Choroid plexus epithelial cell (primary cell): ENCODE measurements around the gene PPP1R9A.

ENCODE experiments used
- DNase-seq: peaks from one replicate; pipeline ENCODE4 v3.0.0-alpha.2; 2010; ENCODE audit warnings: low read depth
- H3K4me3 ChIP-seq: 2 replicates; pipeline ENCODE4 v1.5.1; 2011; ENCODE audit warnings: low read depth, mild to moderate bottlenecking, control low read depth, low read length, moderate library complexity
- CTCF ChIP-seq: conservative IDR thresholded peaks from 2 replicates; pipeline ENCODE4 v1.5.1; 2011; ENCODE audit warnings: low read depth, mild to moderate bottlenecking, control low read depth, inconsistent platforms, low read length, moderate library complexity

The PPP1R9A gene

GRCh38 chr7:95102662-95103061, 195.3 kb downstream of the PPP1R9A start:
- peak; percentile 29 for DNase-seq
- no peak for TF ChIP-seq CTCF
- H3K4me3 ChIP-seq: no peak overlapping the region

GRCh38 chr7:95104739-95105138, 197.3 kb downstream of the PPP1R9A start:
- peak; percentile 68 for DNase-seq

GRCh38 chr7:95105627-95106026, 198.2 kb downstream of the PPP1R9A start:
- no peak for TF ChIP-seq CTCF
- no peak for DNase-seq
- H3K4me3 ChIP-seq: no peak overlapping the region

More at GRCh38 chr7:95104739-95105138, 197.3 kb downstream of the PPP1R9A start:
- no peak overlapping the region for H3K4me3 ChIP-seq
- no peak for TF ChIP-seq CTCF

- DNase-seq: no peak
- H3K4me3 ChIP-seq: no peak overlapping the region
- no peak for TF ChIP-seq CTCF
These were observed 199.0 kb downstream of the PPP1R9A start for GRCh38 chr7:95106401-95106800.

- TF ChIP-seq CTCF: no peak
- no peak overlapping the region for H3K4me3 ChIP-seq
- no peak for DNase-seq
These were observed 203.3 kb downstream of the PPP1R9A start for GRCh38 chr7:95110707-95111106.

GRCh38 chr7:95113590-95113989, 206.2 kb downstream of the PPP1R9A start:
- no peak for DNase-seq
- no peak overlapping the region for H3K4me3 ChIP-seq
- no peak for TF ChIP-seq CTCF

GRCh38 chr7:95126053-95126709, 218.8 kb downstream of the PPP1R9A start:
- TF ChIP-seq CTCF: no peak
- DNase-seq: no peak
- H3K4me3 ChIP-seq: no peak overlapping the region
